GM21529 (cell line): ENCODE results near the gene ASIC2.

Source experiments
- ATAC-seq: cut with Tn5 transposase; IDR thresholded peaks from one replicate; pipeline ENCODE4 v1.9.1; 2021; ENCODE audit not compliant: unreplicated experiment

ASIC2 gene

DNA sequence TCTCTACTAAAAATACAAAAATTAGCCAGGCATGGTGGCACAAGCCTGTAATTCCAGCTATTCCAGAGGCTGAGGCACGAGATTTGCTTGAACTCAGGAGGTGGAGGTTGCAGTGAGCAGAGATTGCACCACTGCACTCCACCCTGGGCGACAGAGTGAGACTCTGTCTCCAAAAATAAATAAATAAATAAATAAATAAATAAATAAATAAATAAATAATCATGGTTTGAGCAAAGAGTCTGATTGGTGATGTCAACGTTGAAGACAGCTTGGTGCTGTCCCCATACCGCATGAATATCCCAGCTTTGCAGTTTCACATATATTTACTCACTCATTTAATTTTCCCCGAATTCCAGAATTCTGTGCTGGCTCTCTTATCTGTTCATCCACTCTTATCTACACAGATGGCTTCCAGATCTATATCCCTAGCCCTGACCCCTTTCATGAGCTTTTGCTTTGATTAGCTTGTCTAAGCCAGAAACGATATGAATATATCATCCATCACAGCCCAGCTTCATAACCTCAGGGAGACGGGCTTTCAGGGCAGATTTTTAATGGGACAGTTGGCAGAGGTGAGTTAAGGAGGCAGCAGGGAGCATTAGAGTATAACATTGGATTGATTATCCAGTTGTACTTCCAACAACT is 210.4 kb downstream of the ASIC2 start:
- ATAC-seq = no peak

DNA sequence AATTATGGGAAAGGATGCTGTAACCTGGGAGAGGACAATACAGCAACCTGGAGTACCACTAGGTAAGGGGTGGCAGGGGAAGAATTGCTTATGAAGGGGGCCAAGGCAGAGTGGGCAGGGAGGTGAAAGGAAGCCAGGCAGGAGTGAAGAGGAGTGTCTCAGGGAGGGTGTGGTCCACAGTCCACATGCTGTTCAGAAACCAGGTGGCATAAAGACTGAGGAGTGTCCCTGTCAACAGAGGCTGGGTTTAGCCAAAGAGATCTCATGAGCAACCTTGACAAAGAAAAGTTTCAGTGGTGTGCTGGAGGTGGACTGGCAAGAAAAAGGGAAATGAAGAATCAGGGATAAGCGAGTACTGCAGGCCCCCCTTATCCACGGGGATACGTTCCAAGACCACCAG is 213.0 kb downstream of the ASIC2 start:
- ATAC-seq = no peak

DNA sequence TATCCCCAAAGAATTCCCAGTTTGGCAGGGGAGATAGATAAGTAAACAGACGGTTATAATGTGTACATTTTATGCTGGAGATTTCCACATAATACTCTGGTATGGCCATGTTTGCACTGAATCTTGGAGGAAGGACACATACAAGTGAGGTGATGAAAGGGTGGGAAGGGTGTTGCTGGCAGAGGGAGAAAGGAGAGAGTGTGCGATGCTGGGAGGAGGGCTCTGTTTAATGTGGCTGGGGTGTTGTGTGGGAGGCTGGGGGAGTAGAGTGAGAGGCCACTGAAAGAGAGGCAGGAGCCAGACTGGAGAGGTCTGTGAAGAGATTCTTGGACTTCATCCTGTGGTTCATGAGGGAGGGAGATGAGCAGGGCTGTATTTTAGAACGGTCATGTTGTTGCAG is 213.9 kb downstream of the ASIC2 start:
- no peak for ATAC-seq

DNA sequence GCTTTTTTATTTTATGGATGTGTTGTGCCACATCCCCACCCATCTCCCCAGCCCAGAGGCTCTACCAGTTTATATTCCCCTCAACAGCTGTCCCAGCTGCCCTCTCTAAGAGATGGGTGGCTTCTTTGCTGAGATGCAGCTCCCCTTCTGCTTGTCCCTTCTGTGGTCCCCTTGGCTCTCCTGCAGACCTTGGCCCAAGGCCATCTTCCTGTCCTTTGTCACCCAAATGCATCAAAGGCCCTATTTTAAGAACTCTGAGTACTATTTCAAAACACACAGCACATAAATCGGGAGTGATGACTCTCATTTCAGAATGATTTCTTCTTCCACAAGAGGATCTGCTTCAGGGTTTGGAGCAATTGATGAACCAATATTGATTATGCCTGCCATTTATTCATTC is 216.1 kb downstream of the ASIC2 start:
- no peak for ATAC-seq

DNA sequence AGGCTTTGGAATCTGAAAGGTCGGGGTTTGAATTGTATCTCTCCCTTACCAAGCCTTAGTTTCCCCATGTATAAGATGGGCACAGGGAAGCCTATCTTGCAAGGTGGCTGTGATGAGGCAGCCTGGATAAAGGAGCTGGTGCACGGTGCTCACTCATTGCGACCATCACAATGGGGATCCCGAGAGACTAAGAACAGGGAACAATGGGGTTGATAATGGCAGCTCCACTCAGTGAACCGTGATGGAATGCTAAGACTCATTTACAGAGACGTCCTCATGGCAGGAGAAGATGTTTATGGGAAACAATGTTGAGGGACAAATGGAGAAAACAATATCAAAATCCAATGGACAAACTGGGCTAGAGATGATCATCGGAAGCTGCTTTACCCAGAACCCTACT is 219.7 kb downstream of the ASIC2 start:
- no peak for ATAC-seq

DNA sequence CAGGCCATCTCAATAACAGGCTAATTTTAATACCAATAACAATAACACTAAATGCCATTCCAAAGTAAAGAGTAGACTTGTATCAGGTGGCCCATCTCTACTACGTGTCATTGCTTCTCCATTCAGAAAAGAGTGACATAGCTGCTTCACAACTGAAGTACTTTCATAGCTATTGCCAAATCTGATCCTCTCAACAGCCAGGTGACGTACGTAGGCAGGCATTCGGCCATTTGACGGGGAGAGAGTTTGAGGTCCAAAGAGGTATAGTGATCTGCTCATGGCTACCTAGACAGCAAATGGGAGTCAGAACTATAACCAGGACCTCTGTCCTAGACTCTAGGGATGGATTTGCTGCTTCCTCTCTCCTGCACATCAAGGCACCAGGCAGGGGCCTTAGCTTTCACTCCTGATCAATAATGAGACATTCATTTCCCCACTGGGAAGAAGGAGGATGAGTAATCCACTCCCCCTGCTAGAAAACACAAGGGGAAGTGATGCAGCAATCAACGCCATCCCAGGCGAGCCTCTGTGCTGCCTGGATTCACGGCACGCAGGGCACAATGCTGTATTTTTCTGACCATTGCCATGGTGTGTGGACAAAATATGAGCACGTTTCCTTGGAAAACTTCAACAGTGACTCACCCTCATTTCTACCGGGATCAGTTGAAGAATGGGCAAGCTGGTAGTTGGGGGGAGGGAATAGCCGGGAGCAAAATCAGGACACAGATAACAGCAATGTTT is 220.5 kb downstream of the ASIC2 start:
- no peak for ATAC-seq

DNA sequence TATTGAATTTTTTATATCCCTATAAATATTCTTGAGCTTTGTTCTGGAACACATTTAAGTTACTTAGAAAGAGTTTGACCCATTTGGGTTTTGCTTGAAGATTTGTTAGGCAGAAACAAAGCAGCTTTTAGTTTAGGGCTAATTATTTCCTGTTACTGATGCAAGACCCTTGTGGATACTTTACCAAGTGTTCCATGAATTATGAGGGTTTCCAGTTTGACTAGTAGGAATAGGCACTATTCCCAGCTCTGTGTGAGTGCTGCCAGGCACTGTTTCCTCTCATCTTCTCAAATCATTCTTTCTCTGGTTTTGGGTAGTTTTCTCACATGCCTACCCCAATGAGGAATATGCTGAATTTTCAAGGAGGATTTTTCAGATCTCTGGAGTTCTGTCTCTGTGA is 221.4 kb downstream of the ASIC2 start:
- ATAC-seq = no peak

DNA sequence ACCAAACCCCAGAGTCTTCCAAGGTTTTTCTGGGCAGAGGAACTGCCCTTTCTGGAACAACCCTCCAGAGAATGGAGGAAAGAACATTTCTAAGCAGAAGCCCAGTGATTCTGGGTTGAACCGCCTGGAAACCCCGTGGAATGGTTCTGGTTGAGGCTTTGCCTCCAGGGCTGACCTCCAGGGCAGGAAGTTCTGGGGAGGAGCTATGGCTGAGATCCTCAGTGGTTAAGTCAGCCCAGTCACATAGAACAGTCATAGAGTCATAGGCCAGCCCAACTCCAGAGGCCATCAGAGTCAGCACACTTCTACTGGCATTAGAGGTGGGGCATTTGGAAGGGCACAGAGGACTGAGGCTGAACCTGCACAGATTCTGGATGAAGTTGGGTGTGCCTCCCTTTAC is 235.5 kb downstream of the ASIC2 start:
- ATAC-seq = no peak

DNA sequence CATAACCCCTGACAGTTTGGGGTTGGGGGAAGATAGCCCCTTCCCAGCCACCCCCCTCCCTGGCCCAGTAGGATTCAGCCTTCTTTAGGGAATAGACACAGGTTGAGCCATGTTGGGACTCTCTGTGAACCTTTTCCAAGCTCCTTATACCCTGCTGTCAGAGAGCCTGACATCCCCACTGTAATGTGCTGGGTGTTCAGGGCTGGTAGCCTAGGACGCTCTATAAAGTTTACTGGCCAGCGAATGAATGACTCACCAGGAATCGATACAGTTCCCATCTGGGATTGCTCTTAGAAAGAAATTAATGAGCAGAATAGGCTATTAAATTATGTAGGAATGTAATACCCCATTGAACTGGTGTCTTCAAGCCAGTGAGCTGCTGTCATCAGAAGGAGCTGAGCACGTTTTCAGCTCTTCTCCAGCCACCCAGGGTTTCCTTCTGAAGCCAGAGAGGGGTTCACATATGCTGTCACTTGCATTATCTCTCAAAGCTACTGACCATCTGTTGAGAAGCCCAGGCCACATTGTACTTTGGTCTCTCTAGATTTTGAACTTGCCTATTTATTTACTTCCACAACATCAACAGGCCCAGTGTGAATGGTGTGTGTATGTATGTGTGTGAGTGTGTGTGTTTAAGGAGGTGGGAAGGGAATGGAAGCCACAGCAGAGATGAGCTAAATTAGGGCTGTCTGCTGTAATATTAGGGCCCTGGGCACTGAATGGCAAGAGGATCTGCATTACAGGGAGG is 236.5 kb downstream of the ASIC2 start:
- no peak for ATAC-seq

DNA sequence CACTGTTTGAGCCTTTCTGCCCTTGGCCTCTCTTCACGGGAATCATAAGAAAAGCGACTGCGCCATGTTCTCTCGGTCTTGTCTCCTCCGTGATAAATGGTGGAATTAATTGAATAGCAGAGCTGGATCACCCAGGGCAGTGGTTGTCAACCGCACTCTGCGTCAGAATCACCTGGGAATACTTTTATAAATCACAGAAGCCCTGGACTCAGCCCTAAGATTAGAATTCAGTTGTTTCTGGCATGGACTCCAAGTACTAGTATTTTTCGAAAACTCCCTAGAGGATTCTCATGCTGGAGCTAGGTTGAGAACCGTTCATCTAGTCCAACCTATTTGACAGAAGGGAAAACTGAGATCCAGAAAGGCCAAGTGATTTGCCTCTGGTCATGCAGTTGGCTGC is 237.3 kb downstream of the ASIC2 start:
- ATAC-seq = no peak

DNA sequence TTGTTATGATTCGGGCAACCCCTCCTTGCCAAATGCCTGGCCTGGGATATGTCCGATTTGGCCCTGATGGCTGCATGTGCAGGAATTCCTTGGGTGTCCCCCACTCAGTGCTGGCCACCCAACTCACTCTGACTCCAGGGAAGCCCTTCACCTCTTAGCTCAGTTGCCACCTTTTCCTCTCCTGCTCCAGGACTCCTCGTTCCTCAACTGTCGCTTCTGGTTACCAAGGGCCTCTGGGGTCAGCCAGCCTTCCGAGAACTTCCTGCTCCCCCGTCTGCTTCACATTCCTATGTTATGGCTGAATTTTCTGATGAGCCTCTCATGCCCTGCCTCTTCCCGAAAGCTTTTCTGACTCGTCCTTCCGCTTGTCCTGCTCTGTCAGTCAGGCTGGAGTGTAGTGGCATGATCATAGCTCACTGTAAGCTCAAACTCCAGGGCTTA is 237.9 kb downstream of the ASIC2 start:
- no peak for ATAC-seq

DNA sequence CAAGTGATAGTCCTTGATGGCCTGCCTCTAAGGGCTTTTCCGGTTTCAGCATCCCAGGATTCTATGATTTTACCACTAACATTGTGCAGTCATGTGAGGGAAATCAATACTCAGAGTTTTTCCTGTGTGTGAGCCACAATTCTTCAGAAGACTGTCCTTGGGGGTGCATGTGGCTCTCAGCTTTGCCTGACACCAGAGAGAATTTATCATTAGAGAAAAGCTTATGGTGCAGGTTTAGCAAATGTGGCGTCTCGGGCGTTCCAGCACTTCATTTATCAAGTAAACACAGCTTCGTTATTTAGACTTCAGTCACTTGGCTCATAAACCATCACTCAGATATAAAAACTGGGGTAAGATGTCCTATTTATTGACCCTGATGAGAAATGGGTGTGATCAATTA is 238.7 kb downstream of the ASIC2 start:
- no peak for ATAC-seq

DNA sequence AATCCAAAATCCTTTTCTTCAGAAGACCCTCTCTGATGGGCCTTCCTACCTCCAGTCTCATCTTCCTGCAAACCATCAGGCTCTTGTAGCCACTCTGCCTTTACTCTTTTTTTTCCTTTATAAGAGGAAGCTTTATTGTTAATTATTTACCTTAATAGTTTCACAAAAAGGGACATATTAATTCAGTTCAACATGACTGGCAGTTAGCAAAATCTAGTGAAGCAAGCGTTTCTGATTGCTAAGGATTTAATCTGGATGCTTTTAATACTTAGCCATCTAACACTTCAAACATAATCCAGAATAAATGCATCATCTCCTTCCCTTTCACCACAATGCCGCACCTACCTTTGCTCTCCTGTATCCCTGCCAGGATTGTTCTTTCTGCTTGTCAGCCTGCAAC is 239.4 kb downstream of the ASIC2 start:
- no peak for ATAC-seq

DNA sequence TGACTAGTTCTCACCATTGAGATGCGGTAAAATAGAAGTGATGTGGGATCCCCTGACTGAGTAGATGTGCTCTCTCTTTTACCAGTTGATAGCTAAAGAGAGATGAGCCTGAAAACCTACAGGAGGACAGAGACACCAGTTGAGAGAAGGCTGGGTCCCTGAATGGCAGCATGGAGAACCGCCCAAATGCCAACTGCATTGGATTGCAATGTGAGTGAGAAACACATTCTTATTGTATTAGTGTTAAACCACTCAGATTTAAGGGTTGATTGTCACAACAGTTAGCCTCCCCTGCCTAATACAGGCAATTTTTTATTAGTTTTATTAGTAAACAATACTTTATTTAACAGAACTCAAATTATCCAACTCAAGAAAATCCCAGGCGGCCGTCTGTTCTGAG is 240.2 kb downstream of the ASIC2 start:
- no peak for ATAC-seq

DNA sequence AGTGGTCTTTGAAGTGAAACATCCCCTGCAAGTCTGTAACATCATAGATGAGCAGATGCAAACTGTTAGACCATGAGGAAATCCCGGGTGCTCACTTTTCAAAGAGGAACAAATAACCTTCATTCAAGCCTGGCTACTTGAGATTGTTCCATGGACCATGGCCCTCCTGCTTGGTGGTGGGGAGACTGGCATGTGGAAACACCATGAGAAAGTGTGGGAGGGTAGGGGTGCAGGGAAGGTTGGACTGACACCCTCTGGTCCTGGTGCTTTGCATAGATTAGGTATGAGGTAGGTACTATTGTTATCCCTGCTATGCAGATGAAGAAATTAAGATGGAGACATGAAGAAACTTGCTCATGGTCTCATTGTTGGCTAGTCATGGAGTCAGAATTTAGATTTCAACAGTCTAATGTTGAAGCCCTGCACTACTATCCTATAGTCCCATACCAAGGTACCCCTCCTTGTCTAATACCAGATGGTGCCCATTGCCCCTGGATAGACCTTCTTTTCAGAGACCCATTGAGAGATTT is 242.4 kb downstream of the ASIC2 start:
- ATAC-seq = no peak

DNA sequence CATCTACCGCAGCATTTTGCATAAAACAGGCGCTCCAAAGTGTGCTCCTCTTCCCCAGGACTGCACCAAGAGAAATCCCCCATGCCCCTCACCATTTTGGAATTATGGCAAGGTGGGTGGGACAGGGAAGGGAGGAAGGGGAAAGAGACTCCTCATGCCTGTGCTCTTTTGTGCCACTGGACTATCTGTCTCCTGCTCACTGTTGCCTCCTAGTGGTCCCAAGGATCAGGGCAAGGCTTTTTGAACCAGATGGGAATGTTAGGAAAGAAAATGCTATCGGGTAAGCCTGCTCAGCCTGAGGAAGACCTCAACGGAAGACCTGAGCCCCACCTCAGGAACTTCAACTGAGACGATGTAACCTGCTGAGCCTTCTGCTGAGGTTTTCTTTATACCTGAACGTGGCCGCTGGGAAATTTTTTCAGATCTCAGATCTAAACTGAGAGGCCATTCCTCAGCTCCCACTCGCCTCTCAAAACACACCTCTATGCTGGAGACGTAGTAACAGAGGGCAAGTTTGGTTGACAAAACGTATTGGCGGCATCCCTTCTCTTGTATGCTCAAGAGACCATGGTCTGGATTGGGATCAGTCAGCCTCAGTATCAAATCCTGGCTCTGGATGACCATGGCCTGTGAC is 243.2 kb downstream of the ASIC2 start:
- ATAC-seq = no peak

DNA sequence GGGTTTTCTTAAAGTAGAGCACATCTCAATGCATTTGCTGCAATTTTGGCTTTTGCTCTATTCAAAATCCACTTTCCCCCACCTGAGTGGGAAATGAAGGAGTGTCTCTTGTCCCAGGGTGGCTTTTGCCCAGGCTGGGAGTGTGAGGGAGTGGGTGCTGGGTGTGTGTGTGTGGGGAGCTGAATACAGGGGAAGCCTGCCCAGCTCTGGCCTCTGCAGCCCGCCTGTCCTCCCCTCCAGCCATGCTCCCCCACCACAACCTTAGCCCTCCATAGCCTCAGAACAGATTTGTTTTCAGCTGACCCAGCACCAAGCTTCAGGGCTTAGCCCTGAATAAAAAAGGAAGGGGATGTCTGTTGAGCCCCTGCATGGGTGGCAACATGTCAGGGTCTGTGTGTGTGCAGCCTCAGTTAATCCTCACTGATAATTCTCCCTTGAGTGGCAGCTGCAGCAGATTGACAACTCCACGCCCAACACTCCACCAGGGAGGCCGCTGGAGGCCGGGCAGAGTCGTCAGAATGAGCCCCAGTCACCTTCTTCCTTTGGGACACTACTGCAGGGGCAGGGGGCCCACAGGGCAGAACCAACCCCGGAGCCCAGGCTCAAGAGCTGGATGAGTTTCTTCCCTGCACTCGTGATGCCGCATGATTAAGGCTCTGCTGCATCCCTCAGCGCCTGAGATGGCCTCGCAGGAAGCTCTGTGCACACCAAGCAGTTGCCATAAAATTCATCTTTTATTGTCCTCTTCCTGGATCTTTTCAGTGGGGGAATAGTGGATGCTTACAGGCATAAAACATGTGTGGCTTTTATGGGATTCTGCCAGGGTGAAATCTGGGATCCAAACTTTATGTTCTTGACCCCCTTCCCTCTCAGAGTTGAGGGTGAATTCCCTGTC is 246.5 kb downstream of the ASIC2 start:
- ATAC-seq = no peak

DNA sequence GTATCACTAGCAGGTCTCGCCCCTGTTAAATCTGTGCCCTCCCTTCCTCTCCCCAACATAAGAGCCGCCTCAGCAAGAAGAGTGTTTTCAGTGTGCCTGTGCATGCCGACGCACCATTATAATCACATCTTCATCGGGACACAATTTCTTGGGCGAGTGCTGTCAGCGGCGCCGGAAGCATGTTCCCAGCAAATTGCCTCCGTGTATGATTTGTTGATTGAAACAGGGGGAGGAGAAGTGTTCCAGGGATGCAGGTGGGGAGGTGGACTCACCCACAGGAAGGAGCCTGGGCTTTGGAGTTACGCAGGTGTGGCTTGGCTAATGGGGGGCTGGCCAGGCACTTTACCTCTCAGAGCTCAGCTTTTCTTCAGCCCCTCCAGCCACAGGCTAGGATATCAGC is 247.9 kb downstream of the ASIC2 start:
- no peak for ATAC-seq

DNA sequence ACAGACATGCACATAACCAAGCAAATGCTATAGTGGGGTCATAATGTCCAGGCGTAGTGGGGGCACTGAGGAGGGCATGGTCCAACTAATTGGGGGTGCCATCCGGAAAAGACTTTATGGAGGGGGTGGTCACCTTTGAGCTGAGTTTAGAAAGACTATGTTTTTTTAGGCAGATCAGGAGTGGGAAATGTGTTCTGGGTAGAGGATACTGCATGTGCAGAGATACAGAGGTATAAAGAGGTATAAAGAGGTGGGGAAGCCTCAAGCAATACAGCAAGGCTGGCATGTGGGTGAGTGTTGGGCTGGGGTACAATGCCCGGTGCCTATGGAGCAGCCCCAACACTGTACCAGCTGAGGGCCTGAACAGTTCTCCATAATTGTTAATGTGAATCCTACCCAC is 248.3 kb downstream of the ASIC2 start:
- ATAC-seq = no peak

DNA sequence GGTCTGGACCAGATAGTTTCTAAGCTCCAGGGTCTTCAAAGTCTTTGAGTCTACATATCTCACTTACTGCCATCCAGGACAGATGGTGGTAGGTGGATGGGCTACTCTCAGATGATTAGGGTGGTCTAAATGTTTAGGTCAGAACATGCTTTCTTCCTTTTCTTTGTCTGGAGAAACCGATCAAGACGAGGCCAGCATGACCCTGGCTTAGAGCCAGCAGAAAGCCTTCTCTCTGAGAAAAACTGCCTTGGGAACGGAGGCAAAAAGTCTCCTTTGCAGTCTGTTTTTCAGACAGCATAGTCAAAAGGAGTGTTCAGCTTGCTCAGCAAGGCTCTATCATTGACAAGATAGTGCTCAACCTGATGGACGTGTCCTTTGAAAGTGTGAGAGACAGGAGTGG is 252.6 kb downstream of the ASIC2 start:
- no peak for ATAC-seq
